ENCODE data around the gene PAK1IP1. TPM values are rescaled to one million over a fixed set of nuclear protein-coding genes. Genes with fewer than 3 reads are reported as not detected.

The PAK1IP1 gene
- total and polyA plus RNA-seq, 3 donors from 2014 or later = 9.5 to 12.5 (median 11.0) TPM

- Histone ChIP-seq H3K27ac (no peak overlapping the region), H3K9me3 (no peaks in the 10 kb centered on the region), H3K4me1 (no peaks in the 10 kb centered on the region), H3K36me3 (ENCODE audit: low read depth, missing control alignments) (no peaks in the 10 kb centered on the region), H3K27me3 (no peaks in the 10 kb centered on the region), H3K4me3 (peak overlapping the region in 1 of 2 donors; percentile 28)
- no peak for DNase-seq
- intact Hi-C loops (cut with DNase I; ENCODE audit: low total_unique reads) = no loop called here
- no peak for TF ChIP-seq CTCF (IDR thresholded peaks at IDR 0.05)
- no peak for TF ChIP-seq POLR2A (IDR thresholded peaks at IDR 0.05)
- 86 to 89% methylated on average over 12 of the region's 12 CpGs for WGBS, 2 donors
Measured at GRCh38 chr6:10742251-10742650, 47.5 kb downstream of the PAK1IP1 start.

- no peaks in the 10 kb centered on the region for H3K9me3 ChIP-seq
- no peaks in the 10 kb centered on the region for H3K36me3 ChIP-seq (ENCODE audit: low read depth, missing control alignments)
- intact Hi-C loops (cut with DNase I; ENCODE audit: low total_unique reads) = no loop called here
- no peak overlapping the region for H3K27ac ChIP-seq
- H3K4me1 ChIP-seq = peaks cover 3% of the 10 kb centered on the region
- no peak overlapping the region for H3K4me3 ChIP-seq
- 88 to 94% methylated on average over 6 of the region's 6 CpGs for WGBS, 2 donors
- no peak for TF ChIP-seq CTCF (IDR thresholded peaks at IDR 0.05)
- TF ChIP-seq POLR2A (IDR thresholded peaks at IDR 0.05) = no peak
- H3K27me3 ChIP-seq = no peaks in the 10 kb centered on the region
- DNase-seq = no peak
Measured at GRCh38 chr6:10743515-10743914, 48.7 kb downstream of the PAK1IP1 start.

GRCh38 chr6:10745116-10745515 is 50.3 kb downstream of the PAK1IP1 start:
- Histone ChIP-seq H3K4me3 (no peak overlapping the region), H3K36me3 (ENCODE audit: low read depth, missing control alignments) (no peaks in the 10 kb centered on the region), H3K27me3 (no peaks in the 10 kb centered on the region), H3K4me1 (peaks cover 17% of the 10 kb centered on the region), H3K9me3 (no peaks in the 10 kb centered on the region), H3K27ac (no peak overlapping the region)
- intact Hi-C loops (cut with DNase I; ENCODE audit: low total_unique reads) = loop anchor here (5.0 kb wide), 1 partner anchor 53 kb away; the partner anchor contains the start of genes C6orf52 and PAK1IP1
- DNase-seq = no peak
- TF ChIP-seq POLR2A (IDR thresholded peaks at IDR 0.05) = no peak
- TF ChIP-seq CTCF (IDR thresholded peaks at IDR 0.05) = no peak
- 78 to 82% methylated on average over 5 of the region's 5 CpGs for WGBS, 2 donors

DNA sequence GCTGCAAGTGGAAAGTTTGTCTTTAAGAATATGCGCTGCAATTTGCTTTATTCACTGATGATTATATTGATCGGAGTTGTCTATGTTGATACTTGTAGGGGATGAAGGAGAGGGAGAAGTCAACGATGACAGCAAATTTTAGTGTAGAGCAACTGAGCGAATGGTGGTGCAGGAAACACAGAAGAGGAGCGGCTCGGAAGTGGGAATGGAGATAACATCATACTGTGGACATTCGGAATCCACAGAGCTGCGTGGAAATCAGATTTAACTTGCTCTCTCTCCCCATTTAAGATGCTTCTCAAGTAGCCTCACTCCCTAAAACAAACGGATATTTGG is 52.1 kb downstream of the PAK1IP1 start:
- TF ChIP-seq POLR2A (IDR thresholded peaks at IDR 0.05) (no peak), CTCF (IDR thresholded peaks at IDR 0.05) (no peak)
- peaks cover 23% of the 10 kb centered on the region for H3K4me1 ChIP-seq
- 26 to 40% methylated on average over 9 of the region's 9 CpGs for WGBS, 2 donors
- H3K27me3 ChIP-seq = no peaks in the 10 kb centered on the region
- H3K36me3 ChIP-seq (ENCODE audit: low read depth, missing control alignments) = no peaks in the 10 kb centered on the region
- H3K27ac ChIP-seq = peak overlapping the region in 1 of 2 donors; percentile 78
- no peak for DNase-seq
- peak overlapping the region; percentile 69 to 90 for H3K4me3 ChIP-seq
- H3K9me3 ChIP-seq = no peaks in the 10 kb centered on the region
- intact Hi-C loops (cut with DNase I; ENCODE audit: low total_unique reads) = loop anchor here (5.0 kb wide), 1 partner anchor 55 kb away; the partner anchor contains the start of genes C6orf52 and PAK1IP1

- intact Hi-C loops (cut with DNase I; ENCODE audit: low total_unique reads) = loop anchor here (5.0 kb wide), 1 partner anchor 55 kb away; the partner anchor contains the start of genes C6orf52 and PAK1IP1
Measured at GRCh38 chr6:10747251-10747972, 52.6 kb downstream of the PAK1IP1 start, which contains the start of gene TMEM14B. Gene TMEM14B (plus strand): TSS chr6:10747805. CDS start chr6:10749246, 1,441 bp downstream.

More at GRCh38 chr6:10747251-10747972, 52.6 kb downstream of the PAK1IP1 start, which contains the start of gene TMEM14B:
- TF ChIP-seq POLR2A (IDR thresholded peaks at IDR 0.05) (no peak), CTCF (IDR thresholded peaks at IDR 0.05) (no peak)
- H3K27ac ChIP-seq = peak within 1 kb of the TSS; percentile 36 to 78
- peak; percentile 99 for DNase-seq
- WGBS, 2 donors = 1% methylated on average over 32 to 52 of the region's 52 CpGs
- peaks cover 23% of the 10 kb centered on the region for H3K4me1 ChIP-seq
- H3K9me3 ChIP-seq = no peaks in the 10 kb centered on the region
- no peaks in the 10 kb centered on the region for H3K36me3 ChIP-seq (ENCODE audit: low read depth, missing control alignments)
- no peaks in the 10 kb centered on the region for H3K27me3 ChIP-seq
- peak within 1 kb of the TSS; percentile 69 to 90 for H3K4me3 ChIP-seq
